Muscle of arm (tissue), 12 donors: ENCODE data around the gene FGFR3. TPM values are rescaled to one million over a fixed set of nuclear protein-coding genes. Genes with fewer than 3 reads are reported as not detected.

ENCODE experiments used
- DNase-seq: peaks from one replicate; pipeline ENCODE4 v3.0.0-alpha.2; 2013
- polyA plus RNA-seq, 12 donors: library from polyadenylated mRNA; unstranded; fragments of 120-200 nt; gene quantifications; one replicate each; pipeline ENCODE4 v1.2.1, GENCODE V29; 2013; ENCODE audit not compliant: insufficient read length in 12 of 12

The FGFR3 gene
- polyA plus RNA-seq, 12 donors, result 0.92 to 62.4 (median 1.6) TPM; not detected in 1

- DNase-seq, result no peak
These were observed 9.1 kb downstream of the FGFR3 start for GRCh38 chr4:1802151-1802715.

- no peak for DNase-seq
These were observed 9.8 kb downstream of the FGFR3 start for GRCh38 chr4:1802720-1803522.

GRCh38 chr4:1803523-1804423 lies 10.7 kb downstream of the FGFR3 start:
- no peak for DNase-seq

- no peak for DNase-seq
These were observed 11.8 kb downstream of the FGFR3 start for GRCh38 chr4:1804638-1805492.

GRCh38 chr4:1805493-1806222 lies 12.6 kb downstream of the FGFR3 start:
- DNase-seq, result no peak

- DNase-seq, result no peak
These were observed 13.1 kb downstream of the FGFR3 start for GRCh38 chr4:1806223-1806564.

GRCh38 chr4:1806596-1807331 lies 13.7 kb downstream of the FGFR3 start:
- no peak for DNase-seq

- DNase-seq, result no peak
These were observed 14.3 kb downstream of the FGFR3 start for GRCh38 chr4:1807332-1807777.

- DNase-seq, result no peak
These were observed 15.3 kb downstream of the FGFR3 start for GRCh38 chr4:1808396-1808795.

- no peak for DNase-seq
These were observed 16.0 kb downstream of the FGFR3 start for GRCh38 chr4:1808851-1809753.

- DNase-seq, result peak; percentile 42
These were observed 16.8 kb downstream of the FGFR3 start for GRCh38 chr4:1809754-1810502.

GRCh38 chr4:1810765-1811164 lies 17.7 kb downstream of the FGFR3 start:
- no peak for DNase-seq

- no peak for DNase-seq
These were observed 19.6 kb downstream of the FGFR3 start for GRCh38 chr4:1812720-1813119.

- no peak for DNase-seq
These were observed 20.1 kb downstream of the FGFR3 start for GRCh38 chr4:1813231-1813630.

- DNase-seq, result no peak
These were observed 20.8 kb downstream of the FGFR3 start for GRCh38 chr4:1813915-1814314.

- DNase-seq, result no peak
These were observed 21.4 kb downstream of the FGFR3 start for GRCh38 chr4:1814453-1814852.

GRCh38 chr4:1815096-1815996 lies 22.3 kb downstream of the FGFR3 start:
- DNase-seq, result no peak
